ENCODE data around the gene F13B.

DNA sequence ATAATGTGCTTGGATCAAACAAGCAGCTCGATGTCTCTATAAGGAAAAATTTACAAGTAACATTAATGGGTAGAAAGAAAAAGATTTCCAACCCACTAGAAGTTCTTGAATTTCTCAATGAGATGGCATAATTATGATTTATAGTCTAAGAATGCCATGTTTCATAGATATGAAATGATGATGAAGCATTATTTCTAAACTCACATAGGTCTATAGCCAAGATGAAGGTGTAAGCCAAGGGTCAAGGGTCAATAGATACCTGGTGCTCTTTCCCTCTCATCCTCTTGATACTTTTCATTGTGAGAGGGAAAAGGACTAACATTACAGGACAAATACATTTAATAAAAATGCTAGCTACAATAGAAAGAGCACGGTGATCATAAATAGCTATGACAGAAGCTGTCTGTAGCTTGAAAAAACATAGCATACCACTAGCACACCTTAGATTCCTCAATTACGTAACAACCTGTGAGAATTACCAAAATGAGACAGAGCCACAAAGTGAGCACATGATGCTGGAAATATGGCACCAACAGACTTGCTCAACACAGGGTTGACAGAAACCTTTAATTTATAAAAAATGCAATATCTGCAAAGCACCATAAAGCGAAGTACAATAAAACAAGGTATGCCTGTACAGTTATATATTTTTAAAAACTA, 26.3 kb upstream of the F13B start:
- TF ChIP-seq GATA2 (IDR thresholded peaks at IDR 0.05; ENCODE audit: low read depth, low read length) (no peak), GATA3 (IDR thresholded peaks at IDR 0.05; ENCODE audit: low read depth, low read length) (no peak)
